HCT116 (cell line): Measurements from ENCODE around the gene CAND2. TPM values are rescaled to one million over a fixed set of nuclear protein-coding genes. Genes with fewer than 3 reads are reported as not detected.

ENCODE experiments used
- ATAC-seq: fragments of 200-7000 bp; cut with Tn5 transposase; 2 replicates; pipeline ENCODE4 v1.9.1; 2020; ENCODE audit warnings: mild to moderate bottlenecking, moderate library complexity
- BruUV-seq: library from RNA; stranded (reverse); fragments of 400-500 nt; replicated peaks from 2 replicates; lab custom pipeline; 2021; lab: Mats Ljungman, UMichigan
- CTCF ChIA-PET: fragments of 300-600 bp; sonication (Branson Sonifier 250); formaldehyde crosslinking; loops from one replicate; lab custom pipeline; 2021; ENCODE audit warnings: antibody characterized with exemption; lab: Charles Lee
- POLR2A ChIA-PET: fragments of 300-600, 350-600 bp; sonication (Branson Sonifier 250); formaldehyde crosslinking; loops from one replicate; lab custom pipeline; 2021; ENCODE audit warnings: antibody characterized with exemption; lab: Charles Lee
- RAD21 ChIA-PET, 2 experiments: fragments of 300-600 bp; sonication (Branson Sonifier 250); formaldehyde crosslinking; loops; one replicate each; lab custom pipeline; 2023; ENCODE audit warnings: low total read pairs in 2 of 2; ENCODE audit not compliant: uncharacterized antibody in 2 of 2, unreplicated experiment in 2 of 2, low non-redundant PET in 1 of 2; lab: Charles Lee
- DNase-seq: peaks from one replicate; pipeline ENCODE4 v3.0.0-alpha.2; 2010; ENCODE audit warnings: low read depth, low spot score
- H2AFZ ChIP-seq: fragments of 200-600 bp; shearing (Covaris generic), sonication (generic); 2 replicates; pipeline ENCODE4 v1.6.1; 2017; ENCODE audit warnings: low read depth, mixed run types, mixed read lengths, antibody characterized with exemption, low read length; ENCODE audit not compliant: poor library complexity, severe bottlenecking
- H3K27ac ChIP-seq: 2 replicates; pipeline ENCODE4 v1.5.1; 2012; ENCODE audit warnings: low read depth, low read length
- H3K27me3 ChIP-seq: fragments of 200-600 bp; sonication (generic); 2 replicates; pipeline ENCODE4 v1.6.1; 2016; ENCODE audit warnings: mixed run types, low read length, mixed read lengths; ENCODE audit not compliant: insufficient read depth
- H3K36me3 ChIP-seq, 2 experiments: fragments of 200-500 bp in 1 of 2; fragments of 200-600 bp in 1 of 2; sonication (Bioruptor generic) in 1 of 2; sonication (generic) in 1 of 2; 2 replicates each; pipeline versions ENCODE4 v1.5.1 to v1.6.1; 2014 to 2016; ENCODE audit warnings: low read length in 2 of 2, inconsistent platforms in 1 of 2, mixed read lengths in 1 of 2, mixed run types in 1 of 2; ENCODE audit not compliant: insufficient read depth in 2 of 2, control insufficient read depth in 1 of 2
- H3K4me1 ChIP-seq, 2 experiments: fragments of 200-600 bp in 1 of 2; sonication (generic) in 1 of 2; 2 replicates each; pipeline versions ENCODE4 v1.5.1 to v1.6.1; 2012 to 2017; ENCODE audit warnings: low read length in 2 of 2, inconsistent platforms in 1 of 2, mild to moderate bottlenecking in 1 of 2, mixed read lengths in 1 of 2, mixed run types in 1 of 2, moderate library complexity in 1 of 2; ENCODE audit not compliant: insufficient read depth in 2 of 2, control insufficient read depth in 1 of 2
- H3K4me2 ChIP-seq: fragments of 200-600 bp; sonication (generic); 2 replicates; pipeline ENCODE4 v1.6.1; 2017; ENCODE audit warnings: mixed run types, low read length, mixed read lengths
- H3K4me3 ChIP-seq, 2 experiments: fragments of 200-600 bp in 1 of 2; sonication (generic) in 1 of 2; replicated peaks in 1 of 2; 2 replicates each; pipeline ENCODE4 v1.5.1; 2011 to 2016; ENCODE audit warnings: low read length in 2 of 2, control low read depth in 1 of 2, low read depth in 1 of 2, mild to moderate bottlenecking in 1 of 2, mixed read lengths in 1 of 2, mixed run types in 1 of 2
- H3K79me2 ChIP-seq: fragments of 200-600 bp; sonication (generic); 2 replicates; pipeline ENCODE4 v1.6.1; 2017; ENCODE audit warnings: mild to moderate bottlenecking, mixed run types, low read length, moderate library complexity, mixed read lengths; ENCODE audit not compliant: insufficient read depth
- H3K9ac ChIP-seq: fragments of 200-600 bp; sonication (generic); 2 replicates; pipeline ENCODE4 v1.6.1; 2016; ENCODE audit warnings: low read length, mixed read lengths
- H3K9me2 ChIP-seq: fragments of 200-600 bp; sonication (generic), shearing (Covaris generic); 2 replicates; pipeline ENCODE4 v1.6.1; 2017; ENCODE audit warnings: mixed run types, mild to moderate bottlenecking, moderate library complexity; ENCODE audit not compliant: insufficient read depth
- H3K9me3 ChIP-seq, 2 experiments: fragments of 200-500 bp in 1 of 2; fragments of 200-600 bp in 1 of 2; sonication (Bioruptor generic) in 1 of 2; sonication (generic) in 1 of 2; 2 replicates each; pipeline ENCODE4 v1.6.1; 2014 to 2017; ENCODE audit warnings: low read length in 2 of 2, mixed read lengths in 2 of 2, inconsistent platforms in 1 of 2, low read depth in 1 of 2, mild to moderate bottlenecking in 1 of 2, mixed run types in 1 of 2, moderate library complexity in 1 of 2; ENCODE audit not compliant: control insufficient read depth in 1 of 2, insufficient read depth in 1 of 2
- H4K20me1 ChIP-seq: fragments of 200-600 bp; sonication (generic), shearing (Covaris generic); 2 replicates; pipeline ENCODE4 v1.6.1; 2017; ENCODE audit warnings: mixed run types, mild to moderate bottlenecking, moderate library complexity; ENCODE audit not compliant: insufficient read depth
- ATF3 ChIP-seq: IDR thresholded peaks from 2 replicates; pipeline ENCODE4 v1.6.1; 2012
- CBX3 ChIP-seq: IDR thresholded peaks from 2 replicates; pipeline ENCODE4 v1.6.1; 2012; ENCODE audit warnings: low read depth
- CTCF ChIP-seq, 3 experiments: fragments of 200-600 bp in 1 of 3; sonication (generic) in 1 of 3; IDR thresholded peaks in 2 of 3; conservative IDR thresholded peaks in 1 of 3; 2 replicates each; pipeline ENCODE4 v1.5.1; 2012 to 2017; ENCODE audit warnings: low read depth in 2 of 3, low read length in 2 of 3, antibody characterized with exemption in 1 of 3, borderline replicate concordance in 1 of 3, control low read depth in 1 of 3, mild to moderate bottlenecking in 1 of 3, mixed read lengths in 1 of 3, mixed run types in 1 of 3, moderate library complexity in 1 of 3; ENCODE audit not compliant: insufficient read depth in 1 of 3
- EGR1 ChIP-seq: IDR thresholded peaks from 2 replicates; pipeline ENCODE4 v1.6.1; 2012; ENCODE audit warnings: low read depth
- EZH2 ChIP-seq: fragments of 200-600 bp; sonication (generic); IDR thresholded peaks from 2 replicates; pipeline ENCODE4 v1.6.1; 2017; ENCODE audit warnings: antibody characterized with exemption, mixed run types
- JUND ChIP-seq: IDR thresholded peaks from 2 replicates; pipeline ENCODE4 v1.6.1; 2012
- POLR2A ChIP-seq: IDR thresholded peaks from 2 replicates; pipeline ENCODE4 v1.7.0; 2011; ENCODE audit warnings: borderline replicate concordance; ENCODE audit not compliant: insufficient read depth, insufficient read length; ENCODE audit errors: extremely low read depth
- RAD21 ChIP-seq: IDR thresholded peaks from 2 replicates; pipeline ENCODE4 v1.6.1; 2012; ENCODE audit warnings: low read depth, mild to moderate bottlenecking
- SIN3A ChIP-seq: IDR thresholded peaks from 2 replicates; pipeline ENCODE4 v1.6.1; 2012; ENCODE audit warnings: low read depth
- SP1 ChIP-seq: IDR thresholded peaks from 2 replicates; pipeline ENCODE4 v1.6.1; 2012; ENCODE audit warnings: low read depth
- SRF ChIP-seq: IDR thresholded peaks from 2 replicates; pipeline ENCODE4 v1.6.1; 2012; ENCODE audit warnings: low read depth
- YY1 ChIP-seq: IDR thresholded peaks from 2 replicates; pipeline ENCODE4 v1.6.1; 2011; ENCODE audit warnings: low read length, low read depth, moderate library complexity, mild to moderate bottlenecking; ENCODE audit not compliant: insufficient replicate concordance; ENCODE audit errors: extremely low read depth
- ZBTB33 ChIP-seq: IDR thresholded peaks from 2 replicates; pipeline ENCODE4 v1.6.1; 2011; ENCODE audit warnings: mild to moderate bottlenecking, low read length, moderate library complexity; ENCODE audit not compliant: insufficient replicate concordance; ENCODE audit errors: extremely low read depth
- ZFX ChIP-seq: fragments of 450-650 bp; IDR thresholded peaks from 2 replicates; pipeline ENCODE4 v1.6.1; 2017
- ZNF274 ChIP-seq: fragments of 200-500 bp; sonication (Bioruptor generic); IDR thresholded peaks from 2 replicates; pipeline ENCODE4 v1.6.1; 2014; ENCODE audit warnings: mild to moderate bottlenecking, low read depth, low read length, inconsistent platforms
- intact Hi-C: fragments of 100-400 bp; cut with micrococcal nuclease; formaldehyde crosslinking; loops from 2 replicates; pipeline ENCODE4 v1.10.0; 2022
- total RNA-seq: library from RNA; stranded (reverse); gene quantifications from one replicate; pipeline ENCODE4 v1.2.1, GENCODE V29; 2021; ENCODE audit not compliant: unreplicated experiment

The CAND2 gene
- total RNA-seq, 1 experiment from 2014 or later: not detected

GRCh38 chr3:12824299-12824698, 27.8 kb downstream of the CAND2 start (continued):
- TF ChIP-seq ZNF274: no peak
- TF ChIP-seq RAD21: no peak
- no peak for TF ChIP-seq ZFX
- TF ChIP-seq SP1: no peak
- no peak for TF ChIP-seq YY1
- TF ChIP-seq SRF: no peak
- TF ChIP-seq POLR2A: no peak
- TF ChIP-seq EZH2: no peak
- no peak for TF ChIP-seq SIN3A
- no peak for TF ChIP-seq EGR1
- no peak for TF ChIP-seq ATF3
- TF ChIP-seq, all 23 proteins: peak for 0

GRCh38 chr3:12825156-12825555, 28.7 kb downstream of the CAND2 start:
- POLR2A ChIA-PET: no interaction called here
- Histone ChIP-seq H3K79me2 (no peaks in the 10 kb centered on the region), H3K27me3 (no peaks in the 10 kb centered on the region), H3K9me3 (no peaks in the 10 kb centered on the region), H3K4me2 (no peak overlapping the region), H2AFZ (no peak overlapping the region), H3K36me3 (no peaks in the 10 kb centered on the region), H4K20me1 (no peaks in the 10 kb centered on the region), H3K9me2 (no peaks in the 10 kb centered on the region), H3K4me1 (peaks cover 0 to 14% of the 10 kb centered on the region in 2 experiments; a peak in 1 of 4 replicates), H3K27ac (no peak overlapping the region), H3K4me3 (no peak overlapping the region), H3K9ac (no peak overlapping the region)
- no peak for DNase-seq
- RAD21 ChIA-PET: no interaction called here
- intact Hi-C loops: no loop called here
- BruUV-seq: no TSS peak
- no peak for ATAC-seq
- TF ChIP-seq YY1: no peak
- TF ChIP-seq EZH2: no peak
- no peak for TF ChIP-seq SRF
- no peak for TF ChIP-seq CBX3
- TF ChIP-seq JUND: no peak
- no peak for TF ChIP-seq CTCF (IDR thresholded peaks at IDR 0.05 in 2 of 3, conservative IDR thresholded peaks at IDR 0.05 in 1 of 3; ENCODE audit: borderline replicate concordance in 1 of 3, insufficient read depth in 1 of 3, low read depth in 2 of 3, low read length in 2 of 3)
- no peak for TF ChIP-seq EGR1
- no peak for TF ChIP-seq ZNF274
- TF ChIP-seq ZBTB33: no peak
- TF ChIP-seq SIN3A: no peak
- TF ChIP-seq ZFX: no peak
- CTCF ChIA-PET: no interaction called here
